Kidney (tissue), 14 donors: ENCODE data around the gene VASH2. TPM values are rescaled to one million over a fixed set of nuclear protein-coding genes. Genes with fewer than 3 reads are reported as not detected.

Experiments used
- DNase-seq, 5 donors: peaks; one replicate each; pipeline ENCODE4 v3.0.0-alpha.2; 2013 to 2020
- FAIRE-seq: peaks from 2 replicates; lab custom pipeline; 2012; peaks lifted over from hg19 to GRCh38; lab: Jason Lieb, UNC
- H3K27ac ChIP-seq, 2 donors: one replicate each; pipeline ENCODE4 v1.7.0; 2013; ENCODE audit warnings: low read depth in 2 of 2, low read length in 2 of 2, inconsistent platforms in 1 of 2
- H3K27me3 ChIP-seq: one replicate; pipeline ENCODE4 v1.7.1; 2013; ENCODE audit warnings: low read length, inconsistent platforms; ENCODE audit not compliant: control insufficient read depth, insufficient read depth
- H3K36me3 ChIP-seq, 3 donors: one replicate each; pipeline versions ENCODE4 v1.7.0 to v1.7.1; 2013; ENCODE audit warnings: low read length in 3 of 3, control low read depth in 1 of 3, inconsistent platforms in 1 of 3; ENCODE audit not compliant: insufficient read depth in 3 of 3, control insufficient read depth in 2 of 3
- H3K4me1 ChIP-seq, 3 donors: one replicate each; pipeline versions ENCODE4 v1.7.0 to v1.7.1; 2013; ENCODE audit warnings: low read length in 3 of 3, inconsistent platforms in 1 of 3, low read depth in 1 of 3; ENCODE audit not compliant: control insufficient read depth in 2 of 3, insufficient read depth in 2 of 3
- H3K4me3 ChIP-seq, 3 donors: one replicate each; pipeline versions ENCODE4 v1.7.0 to v1.8.1; 2013; ENCODE audit warnings: low read length in 3 of 3, control low read depth in 1 of 3, inconsistent platforms in 1 of 3
- H3K9ac ChIP-seq, 3 donors: one replicate each; pipeline versions ENCODE4 v1.7.0 to v1.7.1; 2013; ENCODE audit warnings: low read length in 3 of 3, control low read depth in 1 of 3, inconsistent platforms in 1 of 3
- H3K9me3 ChIP-seq, 3 donors: one replicate each; pipeline versions ENCODE4 v1.7.0 to v1.7.1; 2013; ENCODE audit warnings: low read length in 3 of 3, control low read depth in 1 of 3, inconsistent platforms in 1 of 3; ENCODE audit not compliant: control insufficient read depth in 2 of 3, insufficient read depth in 1 of 3
- CTCF ChIP-seq: IDR thresholded peaks from 3 replicates; pipeline ENCODE4 v1.5.1; 2012; ENCODE audit warnings: mild to moderate bottlenecking, moderate library complexity, borderline replicate concordance; ENCODE audit not compliant: insufficient read depth; ENCODE audit errors: extremely low read depth
- intact Hi-C: fragments of 100-400 bp; cut with DNase I; formaldehyde crosslinking; loops from one replicate; pipeline ENCODE4 v1.11.1; 2022
- polyA plus RNA-seq: library from polyadenylated mRNA; stranded (reverse); fragments of 350-450 nt; fragmentation: Illumina TruSeq; extraction: RNeasy Lipid Tissue Mini Kit (QIAGEN cat#74804); gene quantifications from one replicate; pipeline ENCODE4 v1.2.3, GENCODE V29; 2014; ENCODE audit warnings: low read depth, low replicate concordance; ENCODE audit not compliant: insufficient read depth
- total RNA-seq: library from RNA; stranded (reverse); fragmentation: NEBNext Ultra II Directional; extraction: Animal tissue kit (Norgen Biotek cat#: 25700); gene quantifications from one replicate; pipeline ENCODE4 v1.2.1, GENCODE V29; 2021
- donor health status: control.
- donor health status: control.
- donor health status: control.
- donor health status: control.
- donor health status: control.
- donor health status: DM: yes; HTN: yes; CAD: no.
- donor health status: Normal renal cell carcinoma (clear cell type).

Gene VASH2
- total and polyA plus RNA-seq, 2 donors from 2014 or later, result 0.57 TPM; not detected in 1

GRCh38 chr1:213008564-213008963 lies 58.2 kb downstream of the VASH2 start:
- DNase-seq (no peak), FAIRE-seq (no peak)
- Histone ChIP-seq H3K9me3 (no peaks in the 10 kb centered on the region), H3K27ac (no peak overlapping the region), H3K27me3 (no peaks in the 10 kb centered on the region), H3K9ac (no peak overlapping the region), H3K4me3 (no peak overlapping the region), H3K4me1 (no peaks in the 10 kb centered on the region), H3K36me3 (peaks cover 0 to 11% (median 9%) of the 10 kb centered on the region in 3 donors)
- intact Hi-C loops, result no loop called here
- TF ChIP-seq CTCF, result no peak

- Histone ChIP-seq H3K9me3 (no peaks in the 10 kb centered on the region), H3K4me3 (peak overlapping the region; percentile 77 to 94 (median 88)), H3K36me3 (peaks cover 0 to 4% (median 0%) of the 10 kb centered on the region in 3 donors), H3K4me1 (peaks cover 0 to 3% (median 0%) of the 10 kb centered on the region in 3 donors), H3K27ac (peak overlapping the region in 1 of 2 donors; percentile 91), H3K9ac (peak overlapping the region; percentile 63 to 92 (median 81)), H3K27me3 (no peaks in the 10 kb centered on the region)
- no peak for TF ChIP-seq CTCF
- intact Hi-C loops, result no loop called here
- DNase-seq (peak in 3 of 5 donors; percentile 9 to 45 (median 36)), FAIRE-seq (no peak)
Measured at GRCh38 chr1:213014642-213015041, 64.3 kb downstream of the VASH2 start.

- no peak for TF ChIP-seq CTCF
- H3K27ac ChIP-seq, result peak within 1 kb of the TSS; percentile 91 to 93
- H3K9me3 ChIP-seq, result no peaks in the 10 kb centered on the region
- FAIRE-seq, result peak; percentile 66
- peaks cover 0 to 4% (median 0%) of the 10 kb centered on the region in 3 donors for H3K36me3 ChIP-seq
- peak; percentile 97 to 99 (median 98) for DNase-seq
- H3K4me3 ChIP-seq, result peak within 1 kb of the TSS; percentile 77 to 94 (median 88)
- H3K27me3 ChIP-seq, result no peaks in the 10 kb centered on the region
- intact Hi-C loops, result no loop called here
- H3K4me1 ChIP-seq, result peaks cover 0 to 3% (median 0%) of the 10 kb centered on the region in 3 donors
- peak within 1 kb of the TSS; percentile 63 to 92 (median 81) for H3K9ac ChIP-seq
Measured at GRCh38 chr1:213015099-213016050, 65.0 kb downstream of the VASH2 start, which contains the start of gene ANGEL2. ANGEL2 (minus strand) TSS chr1:213015867; CDS start chr1:213015671, 196 bp downstream.
